ENCODE data around the gene CPED1.

DNA sequence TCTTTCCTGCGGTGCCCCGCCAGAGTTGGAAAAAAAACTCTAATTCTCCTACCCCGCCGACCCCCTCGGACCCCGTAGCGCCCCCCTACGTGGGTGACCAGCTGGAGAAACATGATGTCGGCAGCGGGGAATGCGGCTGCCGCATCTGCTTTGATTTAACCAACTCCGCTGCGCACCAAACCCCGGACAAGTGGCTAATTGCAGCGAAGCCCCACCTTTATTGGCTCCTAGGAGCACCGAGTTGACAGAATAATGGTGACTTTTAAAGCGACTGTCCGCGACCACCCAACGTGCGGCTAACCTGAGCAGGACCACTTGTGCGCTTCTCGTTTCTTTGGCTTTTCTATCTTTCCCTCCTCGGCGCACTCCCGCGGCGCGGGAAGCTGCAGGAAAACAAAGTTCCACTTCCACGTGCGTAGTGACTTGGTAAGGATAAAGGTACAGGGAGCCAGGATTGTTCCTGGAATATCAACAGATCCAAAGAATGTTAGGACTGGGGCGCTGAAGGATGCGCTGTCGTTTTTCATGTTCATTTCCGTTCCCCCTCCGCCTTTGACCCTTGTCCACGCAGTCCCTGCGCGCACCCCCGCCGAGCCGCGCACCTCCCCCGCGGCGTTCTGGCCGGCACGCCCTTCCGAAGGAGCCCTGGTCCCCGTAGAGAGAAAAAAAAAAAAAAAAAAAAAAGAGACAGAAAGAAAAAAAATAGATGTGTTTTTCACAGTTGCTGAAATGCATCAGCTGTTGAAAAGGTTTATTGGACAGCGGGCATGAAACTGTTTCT lies 341.7 kb downstream of the CPED1 start:
- TF ChIP-seq CTCF (conservative IDR thresholded peaks at IDR 0.05; ENCODE audit: low read depth, low read length) (no peak), EZH2 (IDR thresholded peaks at IDR 0.05; ENCODE audit: low read length, unreplicated experiment) (no peak), EZH2phosphoT487 (IDR thresholded peaks at IDR 0.05; ENCODE audit: borderline replicate concordance, low read length) (no peak)

All from PC-3 (cell line).